GM18873 (cell line): Measurements from ENCODE around the gene KIR2DL3.
"Not testable (repeated sequence)": the region's sequence is repeated elsewhere in the genome, so short reads cannot be mapped to it uniquely, and the experiment has no call there.

Experiments used
- ATAC-seq: cut with Tn5 transposase; IDR thresholded peaks from one replicate; pipeline ENCODE4 v1.9.1; 2021; ENCODE audit warnings: mild to moderate bottlenecking, moderate library complexity, moderate number of reproducible peaks; ENCODE audit not compliant: unreplicated experiment, low FRiP score

The KIR2DL3 gene

GRCh38 chr19:54739587-54740497 is 1.5 kb downstream of the KIR2DL3 start:
- no peak for ATAC-seq

DNA sequence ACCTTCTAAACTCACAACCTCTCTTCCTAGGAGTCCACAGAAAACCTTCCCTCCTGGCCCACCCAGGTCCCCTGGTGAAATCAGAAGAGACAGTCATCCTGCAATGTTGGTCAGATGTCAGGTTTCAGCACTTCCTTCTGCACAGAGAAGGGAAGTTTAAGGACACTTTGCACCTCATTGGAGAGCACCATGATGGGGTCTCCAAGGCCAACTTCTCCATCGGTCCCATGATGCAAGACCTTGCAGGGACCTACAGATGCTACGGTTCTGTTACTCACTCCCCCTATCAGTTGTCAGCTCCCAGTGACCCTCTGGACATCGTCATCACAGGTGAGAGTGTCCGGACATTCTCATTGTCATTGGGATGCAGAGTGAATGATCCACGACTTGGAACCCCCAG is 3.6 kb downstream of the KIR2DL3 start:
- not testable (repeated sequence) for ATAC-seq

DNA sequence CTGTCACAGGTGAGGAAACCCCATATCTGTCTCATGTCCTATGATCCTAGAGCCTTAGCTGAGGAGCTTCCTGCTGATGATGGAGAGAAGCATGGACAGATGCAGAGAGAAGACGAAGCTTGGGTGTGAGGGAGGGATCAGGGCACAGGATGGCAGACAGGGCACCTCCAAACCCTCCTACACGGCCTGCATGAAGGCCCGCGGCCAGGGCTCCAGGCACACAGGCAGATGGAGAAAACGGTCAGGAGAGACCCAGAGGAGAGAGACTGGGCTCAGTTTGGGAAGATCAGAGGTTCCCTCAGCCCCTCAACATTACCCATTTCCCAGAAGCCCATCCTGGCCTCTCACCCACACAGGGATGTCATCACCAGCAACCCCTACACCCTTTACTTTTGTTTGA is 5.8 kb downstream of the KIR2DL3 start:
- ATAC-seq: not testable (repeated sequence)

GRCh38 chr19:54747614-54748322 is 9.5 kb downstream of the KIR2DL3 start:
- not testable (repeated sequence) for ATAC-seq

GRCh38 chr19:54750276-54750675 is 12.0 kb downstream of the KIR2DL3 start:
- not testable (repeated sequence) for ATAC-seq

DNA sequence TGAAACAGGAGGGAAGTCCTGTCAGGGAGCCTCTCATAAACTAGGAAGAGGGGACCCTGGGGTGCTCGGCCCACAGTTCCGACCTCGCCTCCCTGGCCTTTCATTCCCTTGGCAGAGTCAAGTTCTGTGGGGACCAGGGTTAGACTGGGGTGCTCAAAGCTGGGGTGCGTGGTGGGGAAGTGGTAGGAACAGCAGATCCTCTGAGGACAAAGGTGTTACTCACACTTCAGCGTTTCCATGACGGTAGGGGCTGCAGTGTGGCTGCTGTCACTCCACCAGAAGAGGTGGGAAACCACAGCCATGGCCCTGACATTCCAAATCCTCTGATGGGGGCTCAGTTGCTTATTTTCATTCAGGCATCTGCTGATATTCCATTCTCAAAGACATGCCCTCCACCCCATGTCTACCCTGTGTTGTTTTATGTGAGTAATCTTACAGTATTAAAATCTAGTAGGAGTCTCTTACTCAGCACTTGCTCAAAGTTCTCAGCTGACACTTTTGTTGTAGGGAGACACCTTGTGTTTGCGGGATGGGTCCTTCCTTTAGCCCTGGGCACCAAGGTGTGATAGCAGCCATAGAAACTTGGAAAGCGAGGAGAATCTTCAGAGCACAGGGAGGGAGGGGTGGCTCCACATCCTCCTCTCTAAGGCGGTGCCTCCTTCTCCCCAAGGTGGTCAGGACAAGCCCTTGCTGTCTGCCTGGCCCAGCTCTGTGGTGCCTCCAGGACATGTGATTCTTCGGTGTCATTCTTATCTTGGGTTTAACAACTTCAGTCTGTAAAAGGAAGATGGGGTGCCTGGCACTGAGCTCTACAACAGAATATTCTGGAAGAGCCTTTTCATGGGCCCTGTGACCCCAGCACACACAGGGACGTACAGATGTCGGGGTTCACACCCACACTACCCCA is 18.1 kb downstream of the KIR2DL3 start:
- ATAC-seq: not testable (repeated sequence)

DNA sequence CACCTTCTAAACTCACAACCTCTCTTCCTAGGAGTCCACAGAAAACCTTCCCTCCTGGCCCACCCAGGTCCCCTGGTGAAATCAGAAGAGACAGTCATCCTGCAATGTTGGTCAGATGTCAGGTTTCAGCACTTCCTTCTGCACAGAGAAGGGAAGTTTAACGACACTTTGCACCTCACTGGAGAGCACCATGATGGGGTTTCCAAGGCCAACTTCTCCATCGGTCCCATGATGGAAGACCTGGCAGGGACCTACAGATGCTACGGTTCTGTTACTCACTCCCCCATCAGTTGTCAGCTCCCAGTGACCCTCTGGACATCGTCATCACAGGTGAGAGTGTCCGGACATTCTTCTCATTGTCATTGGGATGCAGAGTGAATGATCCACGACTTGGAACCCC is 20.3 kb downstream of the KIR2DL3 start:
- ATAC-seq: not testable (repeated sequence)

DNA sequence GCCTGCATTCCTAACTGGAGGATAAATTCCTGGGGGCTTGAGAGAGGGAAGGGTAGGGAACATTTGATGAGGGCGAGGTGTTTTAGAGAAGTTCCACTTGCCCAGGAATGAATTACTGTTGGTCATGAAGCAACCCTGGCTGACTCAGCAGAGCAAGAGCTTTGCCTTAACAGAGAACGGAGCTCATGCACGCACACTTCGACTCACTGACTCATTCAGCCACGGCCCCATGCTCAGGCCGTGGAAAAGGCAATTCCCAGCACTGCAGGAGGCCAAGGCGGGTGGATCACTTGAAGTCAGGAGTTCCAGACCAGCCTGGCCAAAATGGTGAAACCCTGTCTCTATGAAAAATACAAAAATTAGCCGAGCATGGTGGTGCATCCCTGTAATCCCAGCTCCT is 25.9 kb downstream of the KIR2DL3 start:
- ATAC-seq: not testable (repeated sequence)

- ATAC-seq: not testable (repeated sequence)
These were observed 28.2 kb downstream of the KIR2DL3 start for GRCh38 chr19:54766464-54766863.

- ATAC-seq: not testable (repeated sequence)
These were observed 31.3 kb downstream of the KIR2DL3 start, which contains the start of gene KIR2DL1 for GRCh38 chr19:54769646-54770045. TSS of gene KIR2DL1 (plus strand) at chr19:54769793. CDS start at chr19:54769851, 58 bp downstream.

- not testable (repeated sequence) for ATAC-seq
These were observed 32.2 kb downstream of the KIR2DL3 start for GRCh38 chr19:54770511-54770910.

DNA sequence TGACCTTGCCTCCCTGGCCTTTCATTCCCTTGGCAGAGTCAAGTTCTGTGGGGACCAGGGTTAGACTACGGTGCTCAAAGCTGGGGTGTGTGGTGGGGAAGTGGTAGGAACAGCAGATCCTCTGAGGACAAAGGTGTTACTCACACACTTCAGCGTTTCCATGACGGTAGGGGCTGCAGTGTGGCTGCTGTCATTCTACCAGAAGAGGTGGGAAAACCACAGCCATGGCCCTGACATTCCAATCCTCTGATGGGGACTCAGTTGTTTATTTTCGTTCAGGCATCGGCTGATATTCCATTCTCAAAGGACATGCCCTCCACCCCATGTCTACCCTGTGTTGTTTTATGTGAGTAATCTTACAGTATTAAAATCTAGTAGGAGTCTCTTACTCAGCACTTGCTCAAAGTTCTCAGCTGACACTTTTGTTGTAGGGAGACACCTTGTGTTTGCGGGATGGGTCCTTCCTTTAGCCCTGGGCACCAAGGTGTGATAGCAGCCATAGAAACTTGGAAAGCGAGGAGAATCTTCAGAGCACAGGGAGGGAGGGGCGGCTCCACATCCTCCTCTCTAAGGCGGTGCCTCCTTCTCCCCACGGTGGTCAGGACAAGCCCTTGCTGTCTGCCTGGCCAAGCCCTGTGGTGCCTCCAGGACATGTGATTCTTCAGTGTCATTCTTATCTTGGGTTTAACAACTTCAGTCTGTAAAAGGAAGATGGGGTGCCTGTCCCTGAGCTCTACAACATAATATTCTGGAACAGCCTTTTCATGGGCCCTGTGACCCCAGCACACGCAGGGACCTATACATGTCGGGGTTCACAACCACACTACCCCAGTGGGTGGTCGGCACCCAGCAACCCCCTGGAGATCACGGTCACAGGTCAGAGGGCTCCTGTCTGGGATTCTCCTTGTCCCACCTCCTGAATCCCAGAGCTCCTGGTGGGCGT is 33.0 kb downstream of the KIR2DL3 start:
- not testable (repeated sequence) for ATAC-seq

DNA sequence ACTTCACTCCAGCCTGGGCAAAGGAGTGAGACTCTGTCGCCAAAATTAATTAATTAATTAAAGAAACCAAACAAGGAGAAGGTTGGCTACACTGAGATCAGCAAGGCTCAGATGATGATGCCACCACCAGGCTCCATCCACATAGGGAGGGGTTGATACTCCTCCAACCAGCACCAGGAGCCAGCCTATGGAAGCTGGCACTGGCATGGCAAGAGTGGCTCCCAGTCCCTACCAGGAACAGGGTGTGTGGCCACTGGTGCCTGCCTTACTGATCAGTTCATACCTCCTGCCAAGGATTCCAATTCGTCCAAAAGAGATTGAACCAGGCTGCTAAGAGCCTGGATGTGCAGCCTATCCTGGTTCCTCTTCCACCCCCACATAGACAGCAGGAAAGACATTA is 34.4 kb downstream of the KIR2DL3 start:
- not testable (repeated sequence) for ATAC-seq

GRCh38 chr19:54775095-54775815 is 36.9 kb downstream of the KIR2DL3 start:
- ATAC-seq: not testable (repeated sequence)

GRCh38 chr19:54775830-54776229 is 37.5 kb downstream of the KIR2DL3 start:
- not testable (repeated sequence) for ATAC-seq

GRCh38 chr19:54777851-54778250 is 39.5 kb downstream of the KIR2DL3 start:
- ATAC-seq: not testable (repeated sequence)

DNA sequence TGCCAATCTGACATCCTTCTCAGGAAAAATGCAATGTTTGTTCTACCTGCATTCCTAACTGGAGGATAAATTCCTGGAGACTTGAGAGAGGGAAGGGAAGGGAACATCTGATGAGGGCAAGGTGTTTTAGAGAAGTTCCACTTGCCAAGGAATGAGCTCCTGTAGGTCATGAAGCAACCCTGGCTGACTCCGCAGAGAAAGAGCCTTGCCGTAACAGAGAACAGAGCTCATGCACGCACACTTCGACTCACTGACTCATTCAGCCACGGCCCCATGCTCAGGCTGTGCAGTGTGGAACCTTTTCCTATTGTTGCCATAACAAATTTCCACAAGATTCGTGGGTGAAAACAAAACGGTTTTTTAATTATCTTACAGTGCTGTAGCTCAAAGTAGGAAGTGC is 40.6 kb downstream of the KIR2DL3 start:
- not testable (repeated sequence) for ATAC-seq

GRCh38 chr19:54782916-54783315 is 44.6 kb downstream of the KIR2DL3 start:
- ATAC-seq: not testable (repeated sequence)
